Measurements from ENCODE around the gene STX2. TPM values are rescaled to one million over a fixed set of nuclear protein-coding genes. Genes with fewer than 3 reads are reported as not detected.

Gene STX2
- total and polyA plus RNA-seq, 3 donors from 2014 or later = 27.3 to 39.5 (median 33.5) TPM

DNA sequence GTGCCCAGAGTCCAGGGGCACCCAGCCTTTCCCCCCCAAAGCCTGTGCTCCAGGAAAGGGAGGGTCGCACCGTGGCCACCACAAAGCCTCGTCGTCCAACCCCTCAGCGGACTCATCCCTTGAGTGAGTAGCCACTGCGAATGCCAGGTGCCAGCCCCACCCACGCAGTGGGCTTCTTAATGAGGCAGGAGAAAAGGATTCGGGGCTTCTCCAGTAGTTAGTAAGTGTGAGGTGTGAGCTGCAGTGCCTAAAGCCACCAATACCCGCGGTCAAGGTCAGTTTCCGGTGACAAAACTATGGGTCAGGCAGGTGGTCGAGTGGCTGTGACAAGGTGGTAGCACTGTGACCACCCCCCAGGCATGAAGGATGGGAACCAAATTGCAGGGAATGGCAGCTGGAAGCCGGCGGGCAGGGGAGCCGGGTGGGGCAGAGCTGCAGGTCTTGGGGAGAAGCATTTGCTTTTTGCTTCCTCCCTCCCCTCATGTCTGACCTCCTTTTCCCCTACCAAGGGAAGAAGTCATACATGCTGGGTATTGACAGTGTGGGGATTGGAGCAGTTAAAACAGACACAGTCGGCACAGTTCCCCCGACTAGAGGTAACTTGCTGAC lies 40.8 kb upstream of the STX2 start:
- H3K27me3 ChIP-seq = no peaks in the 10 kb centered on the region
- no peaks in the 10 kb centered on the region for H3K4me1 ChIP-seq
- DNase-seq = no peak
- H3K27ac ChIP-seq = no peak overlapping the region
- WGBS, 2 donors = 73 to 74% methylated on average over 14 to 17 of the region's 17 CpGs
- no peaks in the 10 kb centered on the region for H3K9me3 ChIP-seq
- no peak for TF ChIP-seq POLR2A (IDR thresholded peaks at IDR 0.05)
- TF ChIP-seq, protein P1, sequence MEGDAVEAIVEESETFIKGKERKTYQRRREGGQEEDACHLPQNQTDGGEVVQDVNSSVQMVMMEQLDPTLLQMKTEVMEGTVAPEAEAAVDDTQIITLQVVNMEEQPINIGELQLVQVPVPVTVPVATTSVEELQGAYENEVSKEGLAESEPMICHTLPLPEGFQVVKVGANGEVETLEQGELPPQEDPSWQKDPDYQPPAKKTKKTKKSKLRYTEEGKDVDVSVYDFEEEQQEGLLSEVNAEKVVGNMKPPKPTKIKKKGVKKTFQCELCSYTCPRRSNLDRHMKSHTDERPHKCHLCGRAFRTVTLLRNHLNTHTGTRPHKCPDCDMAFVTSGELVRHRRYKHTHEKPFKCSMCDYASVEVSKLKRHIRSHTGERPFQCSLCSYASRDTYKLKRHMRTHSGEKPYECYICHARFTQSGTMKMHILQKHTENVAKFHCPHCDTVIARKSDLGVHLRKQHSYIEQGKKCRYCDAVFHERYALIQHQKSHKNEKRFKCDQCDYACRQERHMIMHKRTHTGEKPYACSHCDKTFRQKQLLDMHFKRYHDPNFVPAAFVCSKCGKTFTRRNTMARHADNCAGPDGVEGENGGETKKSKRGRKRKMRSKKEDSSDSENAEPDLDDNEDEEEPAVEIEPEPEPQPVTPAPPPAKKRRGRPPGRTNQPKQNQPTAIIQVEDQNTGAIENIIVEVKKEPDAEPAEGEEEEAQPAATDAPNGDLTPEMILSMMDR (IDR thresholded peaks at IDR 0.05) = no peak
- H3K36me3 ChIP-seq (ENCODE audit: low read depth, missing control alignments) = no peaks in the 10 kb centered on the region
- intact Hi-C loops (cut with DNase I; ENCODE audit: low total_unique reads) = no loop called here
- no peak overlapping the region for H3K4me3 ChIP-seq

DNA sequence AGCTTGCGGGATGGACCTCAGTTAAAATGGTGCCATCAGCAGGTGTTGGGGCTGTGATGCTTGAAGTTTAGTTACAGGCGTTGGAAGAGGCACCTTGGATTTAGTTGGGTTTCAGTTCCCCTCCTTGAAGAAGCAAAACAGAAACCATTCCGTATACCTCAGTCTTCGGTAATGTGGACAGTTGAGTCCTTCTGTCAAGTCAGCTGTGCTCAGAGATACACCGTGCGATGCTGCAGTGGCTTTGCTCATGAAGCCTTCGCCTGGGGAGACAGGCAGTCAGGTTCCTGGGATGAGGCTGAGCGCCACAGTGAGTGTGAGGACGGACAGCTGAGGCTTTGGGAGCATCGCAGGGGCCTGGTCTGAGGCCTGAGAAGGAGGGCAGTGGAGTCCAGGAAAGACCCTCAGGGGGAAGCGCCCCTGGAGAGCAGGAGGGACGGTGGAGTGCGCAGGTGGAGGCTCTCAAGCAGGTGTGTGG lies 40.2 kb upstream of the STX2 start:
- Histone ChIP-seq H3K9me3 (no peaks in the 10 kb centered on the region), H3K27ac (no peak overlapping the region), H3K4me3 (no peak overlapping the region), H3K4me1 (no peaks in the 10 kb centered on the region), H3K36me3 (ENCODE audit: low read depth, missing control alignments) (no peaks in the 10 kb centered on the region), H3K27me3 (no peaks in the 10 kb centered on the region)
- 83 to 93% methylated on average over 11 to 13 of the region's 13 CpGs for WGBS, 2 donors
- DNase-seq = no peak
- intact Hi-C loops (cut with DNase I; ENCODE audit: low total_unique reads) = no loop called here
- TF ChIP-seq, protein P1 (IDR thresholded peaks at IDR 0.05) = no peak
- no peak for TF ChIP-seq POLR2A (IDR thresholded peaks at IDR 0.05)

DNA sequence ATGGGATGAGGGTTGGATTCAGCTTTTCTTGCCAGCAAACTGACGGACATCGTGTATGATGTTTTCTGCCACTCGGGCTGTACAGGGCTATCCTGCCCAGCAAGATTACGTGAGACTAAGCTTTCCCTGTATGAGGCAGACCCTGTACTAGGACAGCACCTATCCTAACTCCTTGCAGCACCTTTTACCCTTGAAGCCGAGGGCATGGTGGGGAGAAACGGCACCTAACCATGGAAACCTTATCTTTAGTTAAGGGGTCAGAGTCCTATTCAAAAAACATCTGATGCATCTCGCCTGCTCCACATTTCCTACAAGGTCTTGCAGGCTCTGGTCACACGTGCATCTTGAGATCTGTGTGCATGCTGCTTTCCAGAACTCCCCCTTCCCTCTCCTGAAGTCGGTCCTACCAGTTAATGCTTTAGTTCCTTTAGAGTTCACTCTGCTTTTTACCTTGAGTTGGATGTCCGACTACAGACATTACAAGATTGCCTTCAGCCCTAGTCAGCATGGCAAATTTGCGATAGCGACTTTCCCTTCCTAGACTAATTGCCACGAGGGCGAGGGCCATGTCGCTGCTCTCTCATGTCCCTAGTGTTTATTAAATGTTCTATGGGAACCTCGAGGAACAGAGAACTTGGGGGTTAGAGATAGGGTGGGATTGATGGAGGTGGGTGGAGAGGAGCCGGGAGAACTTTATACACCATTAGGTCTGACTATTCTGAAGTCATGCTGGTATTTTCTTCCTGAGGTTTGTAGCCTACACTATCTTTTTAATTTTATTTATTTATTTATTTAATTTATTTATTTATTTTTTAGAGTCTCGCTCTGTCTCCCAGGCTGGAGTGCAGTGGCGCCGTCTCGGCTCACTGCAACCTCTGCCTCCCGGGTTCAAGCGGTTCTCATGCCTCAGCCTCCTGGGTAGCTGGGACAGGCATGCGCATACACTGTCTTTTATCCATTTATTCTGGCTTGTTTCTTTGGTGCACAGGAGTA lies 39.4 kb upstream of the STX2 start:
- Histone ChIP-seq H3K27me3 (no peaks in the 10 kb centered on the region), H3K27ac (no peak overlapping the region), H3K36me3 (ENCODE audit: low read depth, missing control alignments) (no peaks in the 10 kb centered on the region), H3K9me3 (no peaks in the 10 kb centered on the region), H3K4me3 (no peak overlapping the region), H3K4me1 (peaks cover 7% of the 10 kb centered on the region)
- 76 to 79% methylated on average over 24 of the region's 24 CpGs for WGBS, 2 donors
- TF ChIP-seq, protein P1 (IDR thresholded peaks at IDR 0.05) = no peak
- TF ChIP-seq POLR2A (IDR thresholded peaks at IDR 0.05) = no peak
- intact Hi-C loops (cut with DNase I; ENCODE audit: low total_unique reads) = no loop called here
- no peak for DNase-seq

DNA sequence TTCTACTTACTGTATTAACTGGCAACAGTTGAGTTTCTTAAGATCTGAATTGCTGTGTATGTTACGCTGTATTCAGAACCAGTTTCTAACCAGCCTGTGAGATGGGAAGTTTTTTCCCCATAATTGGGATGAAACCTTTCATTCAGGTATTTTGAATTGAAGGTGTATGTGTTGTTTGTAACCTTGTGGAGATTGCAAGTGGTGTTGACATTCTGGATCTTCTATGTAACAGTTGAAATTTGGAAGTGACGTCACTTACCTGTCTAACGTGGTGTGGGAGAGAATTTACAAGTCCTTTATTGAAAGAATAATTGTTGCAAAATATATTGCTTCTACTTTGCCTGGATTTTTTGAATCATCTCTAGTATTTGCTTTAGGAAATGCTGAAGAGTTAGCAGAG lies 38.3 kb upstream of the STX2 start:
- no peaks in the 10 kb centered on the region for H3K36me3 ChIP-seq (ENCODE audit: low read depth, missing control alignments)
- no peak for DNase-seq
- H3K4me1 ChIP-seq = peaks cover 9% of the 10 kb centered on the region
- WGBS, 2 donors = 85% methylated on average over 3 of the region's 3 CpGs
- TF ChIP-seq, protein P1 (IDR thresholded peaks at IDR 0.05) = no peak
- no peak for TF ChIP-seq POLR2A (IDR thresholded peaks at IDR 0.05)
- H3K9me3 ChIP-seq = no peaks in the 10 kb centered on the region
- intact Hi-C loops (cut with DNase I; ENCODE audit: low total_unique reads) = no loop called here
- H3K4me3 ChIP-seq = no peak overlapping the region
- no peaks in the 10 kb centered on the region for H3K27me3 ChIP-seq
- H3K27ac ChIP-seq = no peak overlapping the region

Measured in testis (tissue), 3 donors.